Heart left ventricle (tissue), 13 donors: ENCODE measurements around the gene SIT1.

Experiments
- POLR2A ChIP-seq, 2 donors: fragments of 450-650 bp; IDR thresholded peaks; one replicate each; pipeline ENCODE4 v1.6.1; 2017; ENCODE audit warnings: antibody characterized with exemption in 2 of 2, mild to moderate bottlenecking in 2 of 2, moderate library complexity in 2 of 2
- TF ChIP-seq, protein P1 (sequence below), 12 donors: fragments of 200-600 bp; sonication (generic) in 4 of 12; IDR thresholded peaks; one replicate each; pipeline versions ENCODE4 v1.5.0 to v1.8.0; 2018 to 2022; ENCODE audit warnings: antibody characterized with exemption in 12 of 12, mild to moderate bottlenecking in 5 of 12
- donor health status: ischemic (EF 13 %, LVEDD 7.1; RV severe dilation, severe dysfunction).
- donor health status: DM: no; HTN: yes; CAD: no.
- donor health status: DM: no; HTN: no; CAD: no.
- donor health status: ischemic (EF 25% LVEDD 6.9; RV normal size, moderate dysfunction).
- donor health status: ischemic (EF 25% LVEDD 5.7; RV mildly dilated, moderate dysfunction).
- donor health status: ischemic (EF 35%, LVEDD 5.7; RV mildly dilated, moderate dysfunction).
- donor health status: nonischemic (EF 11% LVEDD 7.7; RV severe dilation, severe dysfunction).
- donor health status: DM: yes; HTN: yes; CAD: no.
- donor health status: PGD.
- donor health status: ischemic (EF 29% LVEDD 5.4; RV normal size, mild dysfunction).
- donor health status: nonischemic (EF 23%, LVEDD 6.1; RV moderate dilation, normal function).

DNA sequence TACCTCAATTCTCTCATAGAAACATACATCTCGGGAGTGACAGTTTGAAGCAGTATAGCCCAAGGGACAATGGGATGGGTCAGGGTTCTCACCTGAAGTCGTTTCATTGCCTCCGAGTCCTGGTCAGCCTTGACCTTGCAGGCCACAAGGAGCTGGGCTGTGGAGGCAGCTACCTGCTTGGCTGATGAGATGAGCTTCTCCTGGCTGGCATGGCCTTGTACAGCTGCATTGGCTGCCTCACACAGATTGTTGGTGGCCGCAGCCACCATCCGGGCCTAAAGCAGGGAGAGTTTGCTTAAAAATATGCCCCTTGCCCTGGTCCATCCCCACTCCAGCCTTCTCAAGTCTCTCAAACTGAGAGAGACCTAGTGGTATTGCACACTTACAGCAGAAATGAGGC, 47.5 kb upstream of the SIT1 start:
- TF ChIP-seq POLR2A (IDR thresholded peaks at IDR 0.05) = no peak
- TF ChIP-seq, protein P1, sequence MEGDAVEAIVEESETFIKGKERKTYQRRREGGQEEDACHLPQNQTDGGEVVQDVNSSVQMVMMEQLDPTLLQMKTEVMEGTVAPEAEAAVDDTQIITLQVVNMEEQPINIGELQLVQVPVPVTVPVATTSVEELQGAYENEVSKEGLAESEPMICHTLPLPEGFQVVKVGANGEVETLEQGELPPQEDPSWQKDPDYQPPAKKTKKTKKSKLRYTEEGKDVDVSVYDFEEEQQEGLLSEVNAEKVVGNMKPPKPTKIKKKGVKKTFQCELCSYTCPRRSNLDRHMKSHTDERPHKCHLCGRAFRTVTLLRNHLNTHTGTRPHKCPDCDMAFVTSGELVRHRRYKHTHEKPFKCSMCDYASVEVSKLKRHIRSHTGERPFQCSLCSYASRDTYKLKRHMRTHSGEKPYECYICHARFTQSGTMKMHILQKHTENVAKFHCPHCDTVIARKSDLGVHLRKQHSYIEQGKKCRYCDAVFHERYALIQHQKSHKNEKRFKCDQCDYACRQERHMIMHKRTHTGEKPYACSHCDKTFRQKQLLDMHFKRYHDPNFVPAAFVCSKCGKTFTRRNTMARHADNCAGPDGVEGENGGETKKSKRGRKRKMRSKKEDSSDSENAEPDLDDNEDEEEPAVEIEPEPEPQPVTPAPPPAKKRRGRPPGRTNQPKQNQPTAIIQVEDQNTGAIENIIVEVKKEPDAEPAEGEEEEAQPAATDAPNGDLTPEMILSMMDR (IDR thresholded peaks at IDR 0.05) = no peak
